ENCODE results near the gene GPR146.

DNA sequence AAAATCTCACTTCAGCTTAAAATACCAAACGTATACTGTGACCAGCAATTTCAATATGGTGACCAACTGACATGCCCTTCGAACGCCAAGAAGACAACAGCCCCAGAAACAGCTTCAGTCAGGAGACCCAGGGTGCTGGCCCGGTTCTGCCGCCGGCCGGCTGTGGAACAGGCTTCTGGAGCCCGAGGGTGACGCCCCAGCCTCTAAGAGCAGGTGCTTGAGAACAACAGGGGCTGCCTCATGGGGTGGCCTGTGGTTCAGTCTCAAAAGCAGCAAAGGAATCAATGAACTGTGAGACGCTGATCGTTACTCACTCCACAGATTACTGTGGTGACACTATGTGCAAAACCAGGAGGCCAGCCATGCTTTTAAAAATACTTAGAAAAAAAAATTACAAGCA lies 60.8 kb downstream of the GPR146 start:
- TF ChIP-seq POLR2AphosphoS5 (IDR thresholded peaks at IDR 0.05) (no peak), POLR2A (IDR thresholded peaks at IDR 0.05) (no peak)
- TF ChIP-seq, protein P1, sequence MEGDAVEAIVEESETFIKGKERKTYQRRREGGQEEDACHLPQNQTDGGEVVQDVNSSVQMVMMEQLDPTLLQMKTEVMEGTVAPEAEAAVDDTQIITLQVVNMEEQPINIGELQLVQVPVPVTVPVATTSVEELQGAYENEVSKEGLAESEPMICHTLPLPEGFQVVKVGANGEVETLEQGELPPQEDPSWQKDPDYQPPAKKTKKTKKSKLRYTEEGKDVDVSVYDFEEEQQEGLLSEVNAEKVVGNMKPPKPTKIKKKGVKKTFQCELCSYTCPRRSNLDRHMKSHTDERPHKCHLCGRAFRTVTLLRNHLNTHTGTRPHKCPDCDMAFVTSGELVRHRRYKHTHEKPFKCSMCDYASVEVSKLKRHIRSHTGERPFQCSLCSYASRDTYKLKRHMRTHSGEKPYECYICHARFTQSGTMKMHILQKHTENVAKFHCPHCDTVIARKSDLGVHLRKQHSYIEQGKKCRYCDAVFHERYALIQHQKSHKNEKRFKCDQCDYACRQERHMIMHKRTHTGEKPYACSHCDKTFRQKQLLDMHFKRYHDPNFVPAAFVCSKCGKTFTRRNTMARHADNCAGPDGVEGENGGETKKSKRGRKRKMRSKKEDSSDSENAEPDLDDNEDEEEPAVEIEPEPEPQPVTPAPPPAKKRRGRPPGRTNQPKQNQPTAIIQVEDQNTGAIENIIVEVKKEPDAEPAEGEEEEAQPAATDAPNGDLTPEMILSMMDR (IDR thresholded peaks at IDR 0.05) = no peak
